ENCODE measurements around the gene NKPD1. TPM values are rescaled to one million over a fixed set of nuclear protein-coding genes. Genes with fewer than 3 reads are reported as not detected.

Gene NKPD1
- total and polyA plus RNA-seq, 2 experiments from 2014 or later: 0.24 to 1.3 TPM

- peak within 1 kb of the TSS; percentile 98 for H3K4me2 ChIP-seq
- peak; percentile 100 for DNase-seq (ENCODE audit: low spot score)
- peak within 1 kb of the TSS; percentile 7 for H3K27ac ChIP-seq (ENCODE audit: low read depth)
- peak within 1 kb of the TSS; percentile 94 for H2AFZ ChIP-seq
- Mint-ChIP-seq H3K27me3 (ENCODE audit: insufficient read depth, low read depth, poor library complexity) (peaks cover 21% of the 10 kb centered on the region), H3K27ac (peak within 1 kb of the TSS; percentile 96), H3K4me3 (peak within 1 kb of the TSS; percentile 95), H3K36me3 (ENCODE audit: low read depth) (peaks cover 3% of the 10 kb centered on the region; the same call in 1 of the 3 replicates), H3K9me3 (no peaks in the 10 kb centered on the region), H3K4me1 (no peaks in the 10 kb centered on the region; the same call in 2 of the 3 replicates)
- peaks cover 3% of the 10 kb centered on the region; the same call in 1 of the 2 replicates for H3K4me1 ChIP-seq (ENCODE audit: insufficient read depth)
- H3K9me2 ChIP-seq (ENCODE audit: insufficient read depth): no peaks in the 10 kb centered on the region
- TF ChIP-seq POLR2AphosphoS5 (IDR thresholded peaks at IDR 0.05; ENCODE audit: low read depth): no peak; the same call in 1 of the 2 replicates
- TF ChIP-seq STAT1 (IDR thresholded peaks at IDR 0.05; ENCODE audit: unreplicated experiment): no peak
- no peak for TF ChIP-seq NANOG (IDR thresholded peaks at IDR 0.05; ENCODE audit: borderline replicate concordance)
- TF ChIP-seq ZNF331 (CRISPR knock-in tag; IDR thresholded peaks at IDR 0.05; ENCODE audit: low read depth): no peak
- TF ChIP-seq EZH2 (IDR thresholded peaks at IDR 0.05; ENCODE audit: low read depth, unreplicated experiment): no peak
- TF ChIP-seq ZNF462 (CRISPR knock-in tag; IDR thresholded peaks at IDR 0.05): no peak
- TF ChIP-seq REST (IDR thresholded peaks at IDR 0.05; ENCODE audit: unreplicated experiment): no peak
- TF ChIP-seq EZH2phosphoT487 (IDR thresholded peaks at IDR 0.05; ENCODE audit: unreplicated experiment): no peak
- no peak for TF ChIP-seq ETS1 (IDR thresholded peaks at IDR 0.05)
- TF ChIP-seq CTCF (conservative IDR thresholded peaks at IDR 0.05; ENCODE audit: low read depth in 2 of 2): peak; percentile 25 to 58; a peak in 3 of 4 replicates
- no peak for TF ChIP-seq JUNB (IDR thresholded peaks at IDR 0.05; ENCODE audit: unreplicated experiment)
- no peak for TF ChIP-seq ZNF114 (CRISPR knock-in tag; IDR thresholded peaks at IDR 0.05)
- peak; percentile 88 for TF ChIP-seq CREB1 (CRISPR knock-in tag; IDR thresholded peaks at IDR 0.05; ENCODE audit: low read depth)
- H3F3A ChIP-seq (replicated peaks; ENCODE audit: low read depth): 0 out of 2 replicates have a peak, but pooled peaks cover 4% of the 10 kb centered on the region
- peaks cover 6% of the 10 kb centered on the region; the same call in 1 of the 2 replicates for H3K27me3 ChIP-seq (ENCODE audit: insufficient read depth)
- ATAC-seq: peak; percentile 85
- H3K4me3 ChIP-seq: peak within 1 kb of the TSS; percentile 64
- no peaks in the 10 kb centered on the region for H3K36me3 ChIP-seq (ENCODE audit: insufficient read depth)
- no peaks in the 10 kb centered on the region for H4K20me1 ChIP-seq (replicated peaks; ENCODE audit: insufficient read depth)
- H3K79me2 ChIP-seq (replicated peaks; ENCODE audit: insufficient read depth): peaks cover 15% of the 10 kb centered on the region
Measured at GRCh38 chr19:45178262-45179071, 17.7 kb upstream of the NKPD1 start, which contains the start of gene BLOC1S3. BLOC1S3 (plus strand) TSS chr19:45178784; CDS start chr19:45179297, 513 bp downstream.
